ENCODE data around the gene KMO. TPM values are rescaled to one million over a fixed set of nuclear protein-coding genes. Genes with fewer than 3 reads are reported as not detected.
A peak's percentile ranks its signal among the peaks of the same experiment; 100 is the strongest.

The KMO gene
- total and polyA plus RNA-seq, 8 donors = 0.17 to 10.7 (median 0.42) TPM

- TF ChIP-seq CTCF (IDR thresholded peaks at IDR 0.05) = no peak
- DNase-seq = no peak
- peaks cover 3 to 29% of the 10 kb centered on the region in 2 donors for H3K4me1 ChIP-seq
- intact Hi-C loops (cut with DNase I) = no loop called here
- no peaks in the 10 kb centered on the region for H3K36me3 ChIP-seq
- no peak for ATAC-seq
- no peak overlapping the region for H3K27ac ChIP-seq
- H3K4me3 ChIP-seq = no peak overlapping the region
- no peaks in the 10 kb centered on the region for H3K27me3 ChIP-seq
- H3K9me3 ChIP-seq = no peaks in the 10 kb centered on the region
Observed at GRCh38 chr1:241606544-241606943, 74.4 kb downstream of the KMO start.

- Histone ChIP-seq H3K4me3 (no peak overlapping the region), H3K4me1 (peaks cover 3 to 37% of the 10 kb centered on the region in 2 donors), H3K27ac (no peak overlapping the region), H3K9me3 (no peaks in the 10 kb centered on the region), H3K36me3 (no peaks in the 10 kb centered on the region), H3K27me3 (no peaks in the 10 kb centered on the region)
- no peak for TF ChIP-seq CTCF (IDR thresholded peaks at IDR 0.05)
- DNase-seq (no peak), ATAC-seq (no peak)
- intact Hi-C loops (cut with DNase I) = no loop called here
Observed at GRCh38 chr1:241607497-241607896, 75.3 kb downstream of the KMO start.

GRCh38 chr1:241608379-241609033 lies 76.3 kb downstream of the KMO start:
- no peak for TF ChIP-seq CTCF (IDR thresholded peaks at IDR 0.05)

GRCh38 chr1:241610056-241610815 lies 78.1 kb downstream of the KMO start:
- Histone ChIP-seq H3K9me3 (no peaks in the 10 kb centered on the region), H3K27ac (no peak overlapping the region), H3K4me3 (no peak overlapping the region), H3K36me3 (no peaks in the 10 kb centered on the region), H3K4me1 (peaks cover 0 to 21% of the 10 kb centered on the region in 2 donors), H3K27me3 (no peaks in the 10 kb centered on the region)
- DNase-seq (peak in 2 of 4 donors; percentile 74 to 79), ATAC-seq (peak; percentile 35)
- intact Hi-C loops (cut with DNase I) = no loop called here
- no peak for TF ChIP-seq CTCF (IDR thresholded peaks at IDR 0.05)

More at GRCh38 chr1:241608379-241609033, 76.3 kb downstream of the KMO start:
- Histone ChIP-seq H3K27ac (no peak overlapping the region), H3K36me3 (no peaks in the 10 kb centered on the region), H3K4me1 (peaks cover 0 to 33% of the 10 kb centered on the region in 2 donors), H3K27me3 (no peaks in the 10 kb centered on the region), H3K9me3 (no peaks in the 10 kb centered on the region), H3K4me3 (no peak overlapping the region)
- intact Hi-C loops (cut with DNase I) = no loop called here
- no peak for DNase-seq
- no peak for ATAC-seq

GRCh38 chr1:241611063-241611462 lies 78.9 kb downstream of the KMO start:
- Histone ChIP-seq H3K9me3 (no peaks in the 10 kb centered on the region), H3K27ac (no peak overlapping the region), H3K36me3 (no peaks in the 10 kb centered on the region), H3K4me1 (peaks cover 0 to 21% of the 10 kb centered on the region in 2 donors), H3K4me3 (no peak overlapping the region), H3K27me3 (no peaks in the 10 kb centered on the region)
- TF ChIP-seq CTCF (IDR thresholded peaks at IDR 0.05) = peak; percentile 54 to 67
- DNase-seq (peak in 2 of 4 donors; percentile 37 to 57), ATAC-seq (peak; percentile 92)
- intact Hi-C loops (cut with DNase I) = no loop called here

Data from left lung (tissue), 10 donors.